ENCODE data around the gene ZNF524. TPM values are rescaled to one million over a fixed set of nuclear protein-coding genes. Genes with fewer than 3 reads are reported as not detected.

The ZNF524 gene
- total RNA-seq, 2 donors from 2014 or later: 10.6 to 14.7 TPM

DNA sequence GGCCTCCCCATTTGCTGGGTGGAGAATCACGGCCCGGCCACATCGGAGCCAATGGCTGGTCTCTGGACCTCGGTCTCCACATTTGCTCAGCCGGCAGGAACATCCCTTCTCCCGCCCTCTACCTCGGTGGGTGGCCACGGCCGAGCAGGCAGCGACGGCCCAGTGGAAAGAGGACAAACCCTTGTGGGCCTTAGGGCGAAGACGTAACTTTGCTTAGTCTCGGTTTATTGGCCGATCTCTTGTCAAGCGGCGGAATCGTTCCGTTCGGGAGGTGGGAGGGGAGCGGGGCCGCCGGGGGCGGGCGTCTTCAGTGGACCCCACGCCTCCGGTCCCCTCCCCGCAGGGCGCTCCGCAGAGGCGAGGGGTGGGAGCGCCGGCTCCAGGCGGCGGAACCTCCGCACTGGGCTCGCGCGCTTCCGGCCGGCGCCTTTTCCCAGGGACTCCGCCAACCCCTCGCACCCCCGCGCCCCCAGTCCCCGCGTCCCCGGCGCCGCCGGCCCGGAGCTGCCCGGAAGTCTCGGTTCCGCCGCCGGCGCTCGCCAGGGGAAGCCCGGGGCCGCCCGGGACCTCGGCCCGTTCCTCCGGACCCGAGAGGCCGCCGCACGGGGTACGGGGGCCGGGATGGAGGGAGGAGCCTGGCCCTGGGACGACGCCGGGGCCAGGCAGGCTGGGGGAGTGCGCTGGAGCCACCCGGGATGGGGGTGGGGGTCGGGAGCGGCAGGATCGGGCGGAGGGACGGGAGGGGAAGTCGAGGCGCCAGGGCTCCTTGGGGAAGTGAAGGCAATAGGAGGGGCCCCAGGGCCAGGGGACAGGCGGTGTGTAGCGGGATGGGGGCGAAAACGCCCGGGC lies 40.7 kb downstream of the ZNF524 start, which contains the start of gene ZNF580:
TSS of gene ZNF580 (plus strand) at position 426 of the 849 bp plus-strand sequence. CDS start 1,507 bp downstream, outside the sequence.
- ATAC-seq: peak; percentile 76
- DNase-seq (ENCODE audit: low spot score): no peak
- Mint-ChIP-seq H3K36me3 (peaks cover 7% of the 10 kb centered on the region), H3K27me3 (no peaks in the 10 kb centered on the region), H3K27ac (peak within 1 kb of the TSS; percentile 66 to 87), H3K4me3 (peak within 1 kb of the TSS; percentile 82), H3K9me3 (no peaks in the 10 kb centered on the region), H3K4me1 (ENCODE audit: low read depth in 2 of 2) (peaks cover 53 to 62% of the 10 kb centered on the region in 2 donors)

DNA sequence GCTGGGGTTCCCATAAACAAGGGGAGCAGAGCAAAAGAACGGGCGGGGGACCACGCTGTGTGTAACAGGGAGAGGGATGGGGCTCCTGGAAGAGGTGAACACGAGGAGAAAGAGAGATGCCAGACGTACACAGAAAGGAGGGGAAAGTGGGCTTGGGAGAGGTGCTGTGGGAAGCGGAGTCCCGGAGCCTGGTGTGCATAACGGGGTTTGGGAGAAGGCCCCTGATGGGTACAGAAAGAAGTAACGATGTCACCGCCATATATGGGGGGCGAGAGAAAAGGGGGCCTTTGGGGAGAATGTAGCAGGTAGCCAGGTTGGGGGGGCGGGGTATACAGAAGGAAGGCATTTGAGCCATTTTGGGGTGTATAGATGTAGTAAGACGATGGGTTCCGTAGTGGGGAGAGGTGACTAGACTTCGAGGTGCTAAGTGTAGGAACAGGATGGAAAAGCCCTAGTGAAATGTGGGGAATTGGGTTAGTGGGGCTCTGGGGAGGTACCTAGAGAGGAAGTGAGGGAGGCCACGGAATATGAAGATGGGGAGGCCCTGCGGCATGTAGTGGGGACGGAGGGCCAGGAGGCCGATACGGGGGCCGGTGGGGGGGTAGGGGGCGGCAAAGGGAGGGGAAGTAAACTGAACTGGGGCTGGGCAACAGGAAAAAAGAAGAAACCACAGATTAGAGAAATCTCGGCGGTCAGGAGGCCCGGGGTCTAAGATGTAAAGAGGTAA lies 41.5 kb downstream of the ZNF524 start:
- Mint-ChIP-seq H3K4me1 (ENCODE audit: low read depth in 2 of 2) (peaks cover 45 to 54% of the 10 kb centered on the region in 2 donors), H3K9me3 (no peaks in the 10 kb centered on the region), H3K36me3 (peaks cover 6% of the 10 kb centered on the region), H3K27ac (peak overlapping the region; percentile 55 to 87), H3K4me3 (peak overlapping the region; percentile 82), H3K27me3 (no peaks in the 10 kb centered on the region)
- no peak for ATAC-seq
- DNase-seq (ENCODE audit: low spot score): no peak

- Mint-ChIP-seq H3K4me3 (peak overlapping the region; percentile 89), H3K36me3 (peaks cover 6% of the 10 kb centered on the region), H3K27me3 (no peaks in the 10 kb centered on the region), H3K4me1 (ENCODE audit: low read depth in 2 of 2) (peaks cover 46 to 50% of the 10 kb centered on the region in 2 donors), H3K27ac (peak overlapping the region; percentile 78 to 97), H3K9me3 (no peaks in the 10 kb centered on the region)
- DNase-seq (ENCODE audit: low spot score): no peak
- ATAC-seq: no peak
These were observed 42.3 kb downstream of the ZNF524 start for GRCh38 chr19:55642153-55643002.

GRCh38 chr19:55643003-55643886 lies 43.2 kb downstream of the ZNF524 start, which contains the start of gene ZNF581:
Gene ZNF581 (plus strand): TSS chr19:55643649. CDS start chr19:55644572, 923 bp downstream.
- Mint-ChIP-seq H3K36me3 (no peaks in the 10 kb centered on the region), H3K9me3 (no peaks in the 10 kb centered on the region), H3K4me3 (peak within 1 kb of the TSS; percentile 89), H3K4me1 (ENCODE audit: low read depth in 2 of 2) (peaks cover 43 to 44% of the 10 kb centered on the region in 2 donors), H3K27me3 (no peaks in the 10 kb centered on the region), H3K27ac (peak within 1 kb of the TSS; percentile 78 to 97)
- DNase-seq (ENCODE audit: low spot score) (no peak), ATAC-seq (peak; percentile 76 to 83)

DNA sequence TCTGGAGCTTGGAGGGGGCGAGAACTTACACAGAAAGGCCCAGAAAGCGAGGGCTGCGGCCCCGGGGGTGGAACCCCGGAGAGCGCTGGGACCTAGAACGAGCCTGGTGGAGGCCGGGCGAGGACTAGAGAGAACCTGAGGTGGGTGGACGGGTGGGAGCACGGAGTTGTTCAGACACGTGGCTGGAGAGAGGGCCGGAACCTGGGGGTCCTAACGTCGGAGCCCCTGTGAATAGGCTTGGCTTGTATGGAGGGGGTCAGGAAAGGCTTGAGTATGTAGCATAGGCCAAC lies 43.7 kb downstream of the ZNF524 start:
- ATAC-seq (no peak), DNase-seq (ENCODE audit: low spot score) (no peak)
- Mint-ChIP-seq H3K36me3 (no peaks in the 10 kb centered on the region), H3K4me1 (ENCODE audit: low read depth in 2 of 2) (peaks cover 43 to 47% of the 10 kb centered on the region in 2 donors), H3K27ac (peak overlapping the region; percentile 78 to 97), H3K27me3 (no peaks in the 10 kb centered on the region), H3K4me3 (peak overlapping the region; percentile 89), H3K9me3 (no peaks in the 10 kb centered on the region)

DNA sequence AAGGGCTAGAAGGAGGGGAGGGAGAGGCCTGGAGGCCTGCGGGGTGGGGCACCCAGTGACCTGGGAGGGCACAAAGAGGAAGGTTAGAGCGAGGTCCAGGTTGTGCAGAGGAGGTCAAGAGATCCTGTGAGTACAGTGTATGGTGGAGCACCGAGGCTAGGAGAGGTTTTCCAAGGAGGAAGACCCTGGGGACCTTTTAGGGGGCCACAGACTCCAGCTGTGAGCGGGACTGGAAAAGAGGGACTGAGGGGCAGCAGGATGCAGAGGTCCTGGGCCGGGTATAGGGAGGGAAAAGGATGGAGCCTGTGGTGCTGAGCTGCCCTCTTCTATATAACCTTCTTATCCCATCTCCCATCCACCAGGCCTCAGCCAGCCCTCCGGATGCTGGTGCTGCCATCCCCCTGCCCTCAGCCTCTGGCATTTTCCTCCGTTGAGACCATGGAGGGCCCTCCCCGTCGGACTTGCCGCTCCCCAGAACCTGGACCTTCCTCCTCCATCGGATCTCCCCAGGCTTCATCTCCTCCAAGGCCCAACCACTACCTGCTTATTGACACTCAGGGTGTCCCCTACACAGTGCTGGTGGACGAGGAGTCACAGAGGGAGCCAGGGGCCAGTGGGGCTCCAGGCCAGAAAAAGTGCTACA lies 44.2 kb downstream of the ZNF524 start:
- no peaks in the 10 kb centered on the region for H3K36me3 Mint-ChIP-seq
- peak overlapping the region; percentile 89 for H3K4me3 Mint-ChIP-seq
- DNase-seq (ENCODE audit: low spot score) (no peak), ATAC-seq (no peak)
- no peaks in the 10 kb centered on the region for H3K9me3 Mint-ChIP-seq
- H3K27me3 Mint-ChIP-seq: no peaks in the 10 kb centered on the region
- peaks cover 39 to 45% of the 10 kb centered on the region in 2 donors for H3K4me1 Mint-ChIP-seq (ENCODE audit: low read depth in 2 of 2)
- H3K27ac Mint-ChIP-seq: peak overlapping the region; percentile 78 to 97

DNA sequence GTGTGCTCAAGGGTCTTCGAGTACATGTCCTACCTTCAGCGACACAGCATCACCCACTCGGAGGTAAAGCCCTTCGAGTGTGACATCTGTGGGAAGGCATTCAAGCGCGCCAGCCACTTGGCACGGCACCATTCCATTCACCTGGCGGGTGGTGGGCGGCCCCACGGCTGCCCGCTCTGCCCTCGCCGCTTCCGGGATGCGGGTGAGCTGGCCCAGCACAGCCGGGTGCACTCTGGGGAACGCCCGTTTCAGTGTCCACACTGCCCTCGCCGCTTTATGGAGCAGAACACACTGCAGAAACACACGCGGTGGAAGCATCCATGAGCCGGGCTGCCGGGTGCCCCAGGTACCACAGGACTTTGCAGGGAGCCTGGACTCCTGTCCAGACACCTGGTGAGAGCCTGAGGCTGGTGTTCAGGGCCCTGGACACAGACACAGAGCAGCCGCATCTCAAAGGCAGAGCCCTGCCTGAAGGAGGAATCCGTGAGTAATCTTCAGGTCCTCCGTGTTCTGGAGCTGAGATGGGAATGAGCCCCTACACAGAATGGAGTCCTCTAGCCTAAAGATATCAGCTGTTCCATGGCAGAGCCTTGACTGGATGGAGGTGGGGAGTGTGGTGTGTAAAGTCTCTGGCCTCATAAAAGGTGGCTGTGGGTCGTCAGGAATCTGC lies 44.9 kb downstream of the ZNF524 start:
- Mint-ChIP-seq H3K9me3 (no peaks in the 10 kb centered on the region), H3K27me3 (peaks cover 0 to 3% of the 10 kb centered on the region in 2 donors), H3K27ac (no peak overlapping the region), H3K4me3 (peak overlapping the region; percentile 89), H3K36me3 (no peaks in the 10 kb centered on the region), H3K4me1 (ENCODE audit: low read depth in 2 of 2) (peaks cover 36 to 48% of the 10 kb centered on the region in 2 donors)
- no peak for ATAC-seq
- peak; percentile 51 for DNase-seq (ENCODE audit: low spot score)

DNA sequence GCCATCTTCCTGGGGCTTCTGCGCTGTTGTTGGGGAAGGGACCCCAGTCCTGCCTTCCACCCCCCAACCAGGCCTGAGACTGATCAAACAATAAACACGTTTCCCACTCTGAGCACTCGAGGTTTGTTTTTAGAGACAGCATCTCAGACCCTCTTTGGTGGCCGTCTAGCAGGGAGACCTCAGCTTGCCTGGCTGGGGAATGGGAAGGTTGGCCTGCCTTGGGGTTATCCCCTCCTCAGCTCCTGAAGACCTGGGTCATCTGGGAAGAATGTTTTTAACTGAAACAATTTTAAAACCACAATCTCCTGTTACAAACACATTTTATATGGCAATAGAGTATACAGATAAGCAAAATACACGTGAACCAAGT lies 45.4 kb downstream of the ZNF524 start:
- H3K36me3 Mint-ChIP-seq: no peaks in the 10 kb centered on the region
- H3K4me1 Mint-ChIP-seq (ENCODE audit: low read depth in 2 of 2): peaks cover 31 to 43% of the 10 kb centered on the region in 2 donors
- no peak overlapping the region for H3K27ac Mint-ChIP-seq
- peaks cover 0 to 3% of the 10 kb centered on the region in 2 donors for H3K27me3 Mint-ChIP-seq
- DNase-seq (ENCODE audit: low spot score): no peak
- ATAC-seq: no peak
- H3K9me3 Mint-ChIP-seq: no peaks in the 10 kb centered on the region
- peak overlapping the region; percentile 36 for H3K4me3 Mint-ChIP-seq

DNA sequence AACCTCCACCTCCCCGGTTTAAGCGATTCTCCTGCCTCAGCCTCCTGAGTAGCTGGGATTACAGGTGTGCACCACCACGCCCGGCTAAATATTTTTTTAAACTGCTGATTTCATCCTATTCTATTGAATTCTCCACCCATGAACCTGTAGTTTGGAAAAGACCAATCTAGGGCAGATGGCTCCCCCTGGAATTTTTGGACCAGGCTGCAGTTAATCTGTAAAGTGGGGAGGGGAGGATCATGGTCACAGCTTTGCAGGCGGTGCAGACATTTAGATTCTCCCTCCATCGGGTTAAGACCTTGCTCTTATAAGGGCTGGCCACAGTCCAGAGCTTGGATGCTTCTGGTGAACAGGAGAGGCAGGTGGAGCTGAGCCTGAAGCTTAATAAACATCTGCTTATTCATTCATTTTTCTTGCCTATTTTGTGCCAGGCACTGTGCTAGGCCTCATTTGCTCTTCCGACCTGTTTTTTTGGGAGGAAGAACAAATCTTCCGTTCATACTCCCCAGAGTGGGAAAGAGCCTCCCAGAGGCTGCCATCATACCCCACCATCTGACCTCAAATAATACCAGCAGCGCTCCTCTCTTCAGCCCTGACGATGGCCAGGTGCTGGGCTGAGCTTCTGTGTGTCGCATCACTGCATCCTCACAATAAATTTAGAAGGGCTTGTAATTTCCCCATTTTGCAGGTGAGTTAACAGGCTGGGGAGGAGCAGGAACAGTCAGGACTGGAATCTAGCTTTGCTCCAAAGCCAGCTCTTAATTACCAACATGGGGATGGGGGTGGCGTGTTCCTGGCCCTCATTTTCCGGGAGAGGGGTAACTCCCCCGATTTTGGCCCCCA lies 47.0 kb downstream of the ZNF524 start:
- ATAC-seq: no peak
- Mint-ChIP-seq H3K36me3 (no peaks in the 10 kb centered on the region), H3K4me1 (ENCODE audit: low read depth in 2 of 2) (peaks cover 20 to 33% of the 10 kb centered on the region in 2 donors), H3K4me3 (peak overlapping the region; percentile 62), H3K9me3 (no peaks in the 10 kb centered on the region), H3K27ac (peak overlapping the region in 1 of 2 donors; percentile 43), H3K27me3 (peaks cover 0 to 3% of the 10 kb centered on the region in 2 donors)
- no peak for DNase-seq (ENCODE audit: low spot score)

DNA sequence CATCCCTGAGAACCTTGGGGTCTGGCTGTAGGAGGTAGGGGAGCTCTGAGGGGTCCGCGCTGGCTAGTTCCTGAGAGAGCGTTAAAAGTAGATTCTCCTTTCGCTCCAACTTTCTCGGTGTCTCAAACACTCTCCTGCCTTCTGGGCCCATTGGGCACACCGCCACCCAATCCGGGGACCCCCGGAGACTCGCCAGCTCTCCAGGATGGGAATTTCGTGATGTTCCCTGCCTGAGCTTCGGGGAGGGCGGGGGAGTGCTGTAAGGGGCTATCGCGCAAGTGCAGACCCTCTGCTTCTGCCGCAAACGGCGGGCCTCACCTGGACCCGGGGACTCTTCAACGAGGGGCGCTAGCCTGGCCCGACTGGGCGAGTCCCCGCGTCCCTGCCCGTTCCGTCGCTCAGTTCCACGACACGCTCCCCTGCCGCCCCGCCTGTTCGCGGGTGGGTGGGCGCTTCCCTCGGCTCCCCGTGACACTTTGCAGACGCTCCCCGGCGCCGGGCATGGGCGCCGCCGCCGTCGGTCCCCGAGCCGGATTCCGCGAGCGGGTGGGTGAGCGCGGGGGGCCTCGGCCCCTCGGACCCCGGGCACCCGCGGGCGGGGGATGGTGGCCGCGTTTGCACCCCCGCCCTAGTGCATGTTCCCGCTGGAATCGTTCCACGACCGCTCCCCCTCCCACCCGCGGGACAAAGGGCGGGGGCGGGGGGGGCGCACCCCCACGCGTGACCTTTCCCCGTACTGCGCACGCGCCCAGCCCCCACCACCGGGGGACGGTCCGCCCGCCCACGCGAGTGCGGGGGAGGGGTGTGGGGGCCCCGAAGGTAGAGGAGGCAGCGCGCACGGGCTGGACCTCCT lies 47.9 kb downstream of the ZNF524 start, which contains the start of gene CCDC106:
TSS of gene CCDC106 (plus strand) at position 481 of the 853 bp plus-strand sequence. CDS start 835 bp downstream, outside the sequence.
- peak; percentile 63 for DNase-seq (ENCODE audit: low spot score)
- Mint-ChIP-seq H3K27ac (peak within 1 kb of the TSS in 1 of 2 donors; percentile 59), H3K36me3 (no peaks in the 10 kb centered on the region), H3K9me3 (no peaks in the 10 kb centered on the region), H3K4me1 (ENCODE audit: low read depth in 2 of 2) (peaks cover 16 to 32% of the 10 kb centered on the region in 2 donors), H3K27me3 (peaks cover 0 to 3% of the 10 kb centered on the region in 2 donors), H3K4me3 (peak within 1 kb of the TSS; percentile 62)
- peak; percentile 3 to 40 for ATAC-seq
